Gastroesophageal sphincter (tissue), 4 donors: ENCODE results near the gene FAM53B. TPM values are rescaled to one million over a fixed set of nuclear protein-coding genes. Genes with fewer than 3 reads are reported as not detected.
A peak's percentile ranks its signal among the peaks of the same experiment; 100 is the strongest.

Experiments used
- ATAC-seq: fragments of 150-250 bp; one replicate; pipeline ENCODE4 v1.9.1; 2016; ENCODE audit warnings: mild to moderate bottlenecking, moderate library complexity
- H3K27ac ChIP-seq, 4 donors: fragments of 200-600 bp; sonication (generic) in 3 of 4; 1 replicate in 3 of 4; 2 replicates in 1 of 4; pipeline ENCODE4 v1.5.1; 2016 to 2019
- H3K27me3 ChIP-seq: fragments of 200-600 bp; sonication (generic); one replicate; pipeline ENCODE4 v1.5.1; 2019
- H3K36me3 ChIP-seq, 2 donors: fragments of 200-600 bp; sonication (generic); one replicate each; pipeline ENCODE4 v1.5.1; 2019; ENCODE audit warnings: control low read depth in 1 of 2
- H3K4me1 ChIP-seq, 3 donors: fragments of 200-600 bp; sonication (generic); 1 replicate in 2 of 3; 2 replicates in 1 of 3; pipeline ENCODE4 v1.5.1; 2016 to 2019; ENCODE audit warnings: control low read depth in 2 of 3
- H3K4me3 ChIP-seq, 2 donors: fragments of 200-600 bp; sonication (generic); one replicate each; pipeline ENCODE4 v1.5.1; 2019; ENCODE audit warnings: mild to moderate bottlenecking in 1 of 2, moderate library complexity in 1 of 2
- H3K9me3 ChIP-seq, 3 donors: fragments of 200-600 bp; sonication (generic); one replicate each; pipeline ENCODE4 v1.5.1; 2017 to 2019; ENCODE audit warnings: control low read depth in 2 of 3
- EP300 ChIP-seq: sonication (generic); formaldehyde crosslinking; IDR thresholded peaks from one replicate; pipeline ENCODE4 v1.6.1; 2017; ENCODE audit warnings: antibody characterized with exemption, mild to moderate bottlenecking
- POLR2A ChIP-seq, 2 donors: fragments of 450-650 bp; IDR thresholded peaks; one replicate each; pipeline ENCODE4 v1.6.1; 2017; ENCODE audit warnings: antibody characterized with exemption in 2 of 2, mild to moderate bottlenecking in 2 of 2, moderate library complexity in 1 of 2
- POLR2AphosphoS5 ChIP-seq: sonication (generic); formaldehyde crosslinking; IDR thresholded peaks from one replicate; pipeline ENCODE4 v1.6.1; 2017; ENCODE audit warnings: antibody characterized with exemption
- WGBS, 2 donors: methylation state at CpG; one replicate each; pipeline ENCODE4 v1.1.5; 2018; ENCODE audit warnings: low coverage in 1 of 2; 5-methylcytosine and 5-hydroxymethylcytosine counted together
- total RNA-seq, 4 donors: library from RNA; depleted of rRNA; stranded (reverse); fragments of >200 nt; gene quantifications; one replicate each; pipeline ENCODE4 v1.1.0, GENCODE V29; 2016
- TF ChIP-seq, protein P1 (sequence below), 4 experiments: fragments of 200-600 bp in 2 of 4; fragments of 450-650 bp in 2 of 4; sonication (generic) in 1 of 4; IDR thresholded peaks; one replicate each; pipeline ENCODE4 v1.5.1; 2017 to 2019; ENCODE audit warnings: antibody characterized with exemption in 4 of 4, mild to moderate bottlenecking in 2 of 4, moderate library complexity in 2 of 4

FAM53B gene
- total RNA-seq, 4 donors from 2014 or later, result 24.5 to 33.0 (median 30.2) TPM

DNA sequence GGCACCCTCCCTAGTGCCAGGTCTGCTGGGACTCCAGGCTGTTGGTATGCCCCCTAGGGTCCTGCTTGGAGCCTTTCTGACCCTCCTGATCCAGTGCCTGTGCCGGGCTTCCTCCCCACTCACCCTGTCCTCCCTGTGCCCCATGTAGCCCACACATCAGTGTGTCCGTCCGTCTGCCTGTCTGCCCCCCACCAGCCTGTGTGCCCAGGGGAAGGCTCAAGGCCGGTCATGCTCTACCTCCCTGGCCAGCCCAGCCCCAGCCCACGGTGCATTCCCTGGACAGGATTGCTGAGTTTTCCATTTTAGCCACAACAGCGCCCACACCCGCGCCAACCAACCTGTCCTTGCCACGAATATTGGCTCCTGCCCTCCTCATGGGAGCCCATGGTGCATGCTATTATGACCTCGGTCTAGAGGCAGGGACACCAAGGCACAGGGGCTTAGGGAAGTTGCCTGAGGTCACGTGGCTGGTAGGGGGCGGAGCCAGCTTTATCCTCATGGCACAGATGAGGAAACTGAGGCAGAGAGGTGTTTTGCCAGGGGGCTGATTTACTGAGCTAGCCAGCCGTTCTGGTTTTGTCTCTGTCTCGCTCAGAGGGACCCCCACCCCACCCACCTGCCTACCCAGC is 136.0 kb downstream of the FAM53B start:
- no peaks in the 10 kb centered on the region for H3K36me3 ChIP-seq
- WGBS, 2 donors, result 100% methylated on average over 1 of the region's 14 CpGs; no CpG with 5 or more reads in 1 of the 2 donors
- H3K9me3 ChIP-seq, result no peaks in the 10 kb centered on the region
- no peak overlapping the region for H3K4me3 ChIP-seq
- H3K27ac ChIP-seq, result no peak overlapping the region
- no peak for ATAC-seq
- TF ChIP-seq, protein P1, sequence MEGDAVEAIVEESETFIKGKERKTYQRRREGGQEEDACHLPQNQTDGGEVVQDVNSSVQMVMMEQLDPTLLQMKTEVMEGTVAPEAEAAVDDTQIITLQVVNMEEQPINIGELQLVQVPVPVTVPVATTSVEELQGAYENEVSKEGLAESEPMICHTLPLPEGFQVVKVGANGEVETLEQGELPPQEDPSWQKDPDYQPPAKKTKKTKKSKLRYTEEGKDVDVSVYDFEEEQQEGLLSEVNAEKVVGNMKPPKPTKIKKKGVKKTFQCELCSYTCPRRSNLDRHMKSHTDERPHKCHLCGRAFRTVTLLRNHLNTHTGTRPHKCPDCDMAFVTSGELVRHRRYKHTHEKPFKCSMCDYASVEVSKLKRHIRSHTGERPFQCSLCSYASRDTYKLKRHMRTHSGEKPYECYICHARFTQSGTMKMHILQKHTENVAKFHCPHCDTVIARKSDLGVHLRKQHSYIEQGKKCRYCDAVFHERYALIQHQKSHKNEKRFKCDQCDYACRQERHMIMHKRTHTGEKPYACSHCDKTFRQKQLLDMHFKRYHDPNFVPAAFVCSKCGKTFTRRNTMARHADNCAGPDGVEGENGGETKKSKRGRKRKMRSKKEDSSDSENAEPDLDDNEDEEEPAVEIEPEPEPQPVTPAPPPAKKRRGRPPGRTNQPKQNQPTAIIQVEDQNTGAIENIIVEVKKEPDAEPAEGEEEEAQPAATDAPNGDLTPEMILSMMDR (IDR thresholded peaks at IDR 0.05), result no peak
- TF ChIP-seq EP300 (no peak), POLR2AphosphoS5 (no peak)
- no peaks in the 10 kb centered on the region for H3K27me3 ChIP-seq
- peaks cover 0 to 18% (median 10%) of the 10 kb centered on the region in 3 donors for H3K4me1 ChIP-seq

DNA sequence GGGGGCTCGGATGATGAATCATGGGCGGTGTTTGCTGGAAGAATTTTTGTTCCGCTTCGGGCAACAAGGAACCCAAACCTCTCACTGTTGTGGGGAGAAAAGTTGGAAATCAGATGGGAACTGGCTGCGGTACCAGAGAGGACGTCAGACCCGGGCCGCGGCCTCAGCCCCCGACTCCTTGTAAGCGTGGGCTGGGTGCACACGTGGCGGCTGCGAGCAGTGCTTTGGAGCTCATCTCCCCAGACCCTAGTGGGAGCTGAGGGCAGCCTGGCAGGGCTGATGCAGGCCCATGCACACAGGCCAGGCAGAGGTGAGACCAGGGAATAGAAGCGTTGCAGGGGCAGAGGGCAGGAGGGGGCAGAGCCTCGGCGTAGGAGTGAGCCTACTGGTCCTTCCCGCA is 136.5 kb downstream of the FAM53B start:
- no peaks in the 10 kb centered on the region for H3K9me3 ChIP-seq
- H3K4me1 ChIP-seq, result peaks cover 0 to 12% (median 5%) of the 10 kb centered on the region in 3 donors
- no peak for ATAC-seq
- WGBS, 2 donors, result 90% methylated on average over 10 of the region's 18 CpGs; no CpG with 5 or more reads in 1 of the 2 donors
- TF ChIP-seq EP300, result no peak
- TF ChIP-seq, protein P1 (IDR thresholded peaks at IDR 0.05), result no peak
- TF ChIP-seq POLR2AphosphoS5, result no peak
- TF ChIP-seq POLR2A (IDR thresholded peaks at IDR 0.05), result no peak
- no peaks in the 10 kb centered on the region for H3K36me3 ChIP-seq
- no peak overlapping the region for H3K4me3 ChIP-seq
- no peak overlapping the region for H3K27ac ChIP-seq
- no peaks in the 10 kb centered on the region for H3K27me3 ChIP-seq

DNA sequence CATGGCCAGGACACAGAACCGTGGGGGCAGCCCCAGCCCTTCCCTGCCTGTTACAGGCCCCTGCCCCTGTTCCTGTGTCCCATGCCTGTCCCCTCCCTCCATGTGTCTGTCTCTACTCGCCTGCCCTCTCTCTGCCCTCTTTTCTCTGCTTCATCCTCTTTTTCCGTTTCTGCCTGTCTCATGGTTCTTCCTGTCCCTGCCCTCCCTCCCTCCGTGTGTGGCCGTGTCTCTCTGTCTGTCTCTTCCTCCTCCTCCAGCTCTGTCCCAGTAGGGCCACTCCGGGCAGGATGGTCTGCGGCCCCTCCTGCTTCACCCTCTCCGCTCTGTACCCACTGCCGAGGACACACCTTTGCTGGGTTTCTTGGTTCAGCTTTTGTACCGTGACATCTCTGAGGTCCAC is 137.4 kb downstream of the FAM53B start:
- Histone ChIP-seq H3K27ac (peak overlapping the region in 1 of 4 donors; percentile 44), H3K27me3 (no peaks in the 10 kb centered on the region), H3K36me3 (no peaks in the 10 kb centered on the region), H3K4me1 (peaks cover 0 to 4% (median 0%) of the 10 kb centered on the region in 3 donors), H3K4me3 (no peak overlapping the region), H3K9me3 (no peaks in the 10 kb centered on the region)
- TF ChIP-seq EP300 (no peak), POLR2AphosphoS5 (no peak), POLR2A (IDR thresholded peaks at IDR 0.05) (no peak)
- TF ChIP-seq, protein P1 (IDR thresholded peaks at IDR 0.05), result no peak
- ATAC-seq, result no peak
- WGBS, 2 donors, result 26 to 45% methylated on average over 5 to 7 of the region's 10 CpGs

GRCh38 chr10:124605856-124606812 is 138.0 kb downstream of the FAM53B start:
- no peaks in the 10 kb centered on the region for H3K4me1 ChIP-seq
- no peaks in the 10 kb centered on the region for H3K9me3 ChIP-seq
- TF ChIP-seq, protein P1 (IDR thresholded peaks at IDR 0.05), result no peak
- TF ChIP-seq POLR2A (IDR thresholded peaks at IDR 0.05) (no peak), POLR2AphosphoS5 (no peak), EP300 (no peak)
- peak overlapping the region in 1 of 4 donors; percentile 44 for H3K27ac ChIP-seq
- no peak overlapping the region for H3K4me3 ChIP-seq
- ATAC-seq, result no peak
- H3K36me3 ChIP-seq, result no peaks in the 10 kb centered on the region
- 74 to 95% methylated on average over 4 to 5 of the region's 31 CpGs for WGBS, 2 donors
- H3K27me3 ChIP-seq, result no peaks in the 10 kb centered on the region
